Ovary (tissue), 3 donors: ENCODE data around the gene GLA.

ENCODE experiments used
- CTCF ChIP-seq, 3 donors: fragments of 450-650 bp in 2 of 3; fragments of 200-600 bp in 1 of 3; IDR thresholded peaks; one replicate each; pipeline versions ENCODE4 v1.5.1 to v1.8.0; 2016 to 2022; ENCODE audit warnings: antibody characterized with exemption in 3 of 3, mild to moderate bottlenecking in 1 of 3
- EP300 ChIP-seq: sonication (generic); formaldehyde crosslinking; IDR thresholded peaks from one replicate; pipeline ENCODE4 v1.6.1; 2017; ENCODE audit warnings: antibody characterized with exemption
- POLR2A ChIP-seq: fragments of 450-650 bp; IDR thresholded peaks from one replicate; pipeline ENCODE4 v1.6.1; 2017; ENCODE audit warnings: antibody characterized with exemption, mild to moderate bottlenecking, moderate library complexity
- donor health status: DM: no; HTN: no; CAD: no.

GRCh38 chrX:101450085-101450484 lies 42.4 kb upstream of the GLA start:
- TF ChIP-seq POLR2A (no peak), CTCF (IDR thresholded peaks at IDR 0.05) (no peak), EP300 (no peak)
